ENCODE results near the gene CCSER1.

CCSER1 gene

GRCh38 chr4:91268913-91269312 lies 1141.7 kb downstream of the CCSER1 start:
- no peak for DNase-seq (ENCODE audit: low read depth, low spot score)
- in situ Hi-C loops (cut with HindIII; ENCODE audit: low sequenced_read_pairs), result no loop called here
- no peak overlapping the region for H3K4me3 ChIP-seq (ENCODE audit: low read depth, low read length)
- TF ChIP-seq CTCF (IDR thresholded peaks at IDR 0.05; ENCODE audit: low read depth, low read length), result no peak

- in situ Hi-C loops (cut with HindIII; ENCODE audit: low sequenced_read_pairs), result no loop called here
Observed at GRCh38 chr4:91279899-91280298, 1152.7 kb downstream of the CCSER1 start.

GRCh38 chr4:91280551-91281290 lies 1153.5 kb downstream of the CCSER1 start:
- no peak overlapping the region for H3K4me3 ChIP-seq (ENCODE audit: low read depth, low read length)
- in situ Hi-C loops (cut with HindIII; ENCODE audit: low sequenced_read_pairs), result no loop called here
- DNase-seq (ENCODE audit: low read depth, low spot score), result no peak
- TF ChIP-seq CTCF (IDR thresholded peaks at IDR 0.05; ENCODE audit: low read depth, low read length), result no peak

More at GRCh38 chr4:91279899-91280298, 1152.7 kb downstream of the CCSER1 start:
- no peak overlapping the region for H3K4me3 ChIP-seq (ENCODE audit: low read depth, low read length)
- no peak for DNase-seq (ENCODE audit: low read depth, low spot score)
- no peak for TF ChIP-seq CTCF (IDR thresholded peaks at IDR 0.05; ENCODE audit: low read depth, low read length)

- in situ Hi-C loops (cut with HindIII; ENCODE audit: low sequenced_read_pairs), result no loop called here
- TF ChIP-seq CTCF (IDR thresholded peaks at IDR 0.05; ENCODE audit: low read depth, low read length), result no peak
- H3K4me3 ChIP-seq (ENCODE audit: low read depth, low read length), result no peak overlapping the region
- no peak for DNase-seq (ENCODE audit: low read depth, low spot score)
Observed at GRCh38 chr4:91282217-91282616, 1155.0 kb downstream of the CCSER1 start.

- DNase-seq (ENCODE audit: low read depth, low spot score), result no peak
- in situ Hi-C loops (cut with HindIII; ENCODE audit: low sequenced_read_pairs), result no loop called here
- H3K4me3 ChIP-seq (ENCODE audit: low read depth, low read length), result no peak overlapping the region
- no peak for TF ChIP-seq CTCF (IDR thresholded peaks at IDR 0.05; ENCODE audit: low read depth, low read length)
Observed at GRCh38 chr4:91283726-91284230, 1156.6 kb downstream of the CCSER1 start.

GRCh38 chr4:91284480-91284879 lies 1157.3 kb downstream of the CCSER1 start:
- H3K4me3 ChIP-seq (ENCODE audit: low read depth, low read length), result no peak overlapping the region
- in situ Hi-C loops (cut with HindIII; ENCODE audit: low sequenced_read_pairs), result no loop called here
- no peak for DNase-seq (ENCODE audit: low read depth, low spot score)
- no peak for TF ChIP-seq CTCF (IDR thresholded peaks at IDR 0.05; ENCODE audit: low read depth, low read length)

All from astrocyte of the spinal cord (primary cell).